ENCODE measurements around the gene KREMEN2. TPM values are rescaled to one million over a fixed set of nuclear protein-coding genes. Genes with fewer than 3 reads are reported as not detected.
A peak's percentile ranks its signal among the peaks of the same experiment; 100 is the strongest.

Gene KREMEN2
- total and polyA plus RNA-seq, 2 of the 13 experiments (the other 11 are each of a cell fraction or from before 2014, with no cell fraction given) = 0.48 to 1.2 TPM

GRCh38 chr16:3004781-3005284, 40.8 kb downstream of the KREMEN2 start (continued):
- TF ChIP-seq PBX3 (CRISPR knock-in tag; IDR thresholded peaks at IDR 0.05; ENCODE audit: borderline replicate concordance) (no peak), EP300 (IDR thresholded peaks at IDR 0.05; ENCODE audit: low read depth in 2 of 2, low read length in 2 of 2) (no peak), EP300 (CRISPR knock-in tag; IDR thresholded peaks at IDR 0.05; ENCODE audit: borderline replicate concordance) (no peak), ZNF20 (CRISPR knock-in tag; IDR thresholded peaks at IDR 0.05) (no peak), ZNF788 (CRISPR knock-in tag; IDR thresholded peaks at IDR 0.05; ENCODE audit: borderline replicate concordance) (no peak), HNF1B (CRISPR knock-in tag; IDR thresholded peaks at IDR 0.05) (peak; percentile 47; the same call in 1 of the 2 replicates), MTA1 (CRISPR knock-in tag; IDR thresholded peaks at IDR 0.05; ENCODE audit: borderline replicate concordance) (no peak), ZBTB10 (CRISPR knock-in tag; IDR thresholded peaks at IDR 0.05; ENCODE audit: borderline replicate concordance) (no peak), PPARG (CRISPR knock-in tag; conservative IDR thresholded peaks at IDR 0.05) (no peak), ZBTB3 (CRISPR knock-in tag; IDR thresholded peaks at IDR 0.05; ENCODE audit: borderline replicate concordance, low read depth) (no peak), ZNF446 (CRISPR knock-in tag; IDR thresholded peaks at IDR 0.05) (no peak), NR2C2 (CRISPR knock-in tag; IDR thresholded peaks at IDR 0.05; ENCODE audit: borderline replicate concordance) (no peak), ZBTB46 (CRISPR knock-in tag; IDR thresholded peaks at IDR 0.05; ENCODE audit: borderline replicate concordance) (no peak), POLR2A (IDR thresholded peaks at IDR 0.05; ENCODE audit: insufficient read depth in 1 of 2, low read depth in 2 of 2, low read length in 2 of 2) (0 out of 4 replicates have a peak, but pooled peaks of 1 of the 2 experiments have one; percentile 25), MYPOP (CRISPR knock-in tag; IDR thresholded peaks at IDR 0.05) (peak; percentile 29; the same call in 1 of the 2 replicates), ZNF720 (CRISPR knock-in tag; IDR thresholded peaks at IDR 0.05) (no peak), ZBTB34 (CRISPR knock-in tag; IDR thresholded peaks at IDR 0.05) (no peak), RARA (CRISPR knock-in tag; IDR thresholded peaks at IDR 0.05) (0 out of 2 replicates have a peak, but pooled peaks have one; percentile 8), NFE2 (CRISPR knock-in tag; IDR thresholded peaks at IDR 0.05) (no peak), KMT2B (CRISPR knock-in tag; IDR thresholded peaks at IDR 0.05) (no peak)

Measured in HepG2 (cell line).